B cell (primary cell): ENCODE data around the gene THYN1. TPM values are rescaled to one million over a fixed set of nuclear protein-coding genes. Genes with fewer than 3 reads are reported as not detected.

ENCODE experiments used
- ATAC-seq: fragments of 200-7000 bp; cut with Tn5 transposase; one replicate; pipeline ENCODE4 v1.10.0; 2021; ENCODE audit warnings: low read depth, mild to moderate bottlenecking, moderate number of reproducible peaks, moderate library complexity
- CTCF ChIA-PET: fragments of 350-600 bp; sonication (Branson Sonifier 250); formaldehyde crosslinking; loops from one replicate; lab custom pipeline; 2021; ENCODE audit warnings: antibody characterized with exemption, inconsistent platforms; lab: Charles Lee
- POLR2A ChIA-PET: fragments of 350-600 bp; sonication (Branson Sonifier 250); formaldehyde crosslinking; loops from one replicate; lab custom pipeline; 2021; ENCODE audit warnings: antibody characterized with exemption; lab: Charles Lee
- DNase-seq: peaks from one replicate; pipeline ENCODE4 v3.0.0; 2013
- H2AFZ ChIP-seq: 2 replicates; pipeline ENCODE4 v1.6.1; 2012; ENCODE audit warnings: mild to moderate bottlenecking, low read depth, low read length; ENCODE audit not compliant: insufficient read depth, poor library complexity, severe bottlenecking
- H3K27ac ChIP-seq, 2 donors: 1 replicate in 1 of 2; 2 replicates in 1 of 2; pipeline ENCODE4 v1.5.1; 2012 to 2013; ENCODE audit warnings: low read length in 2 of 2, mild to moderate bottlenecking in 2 of 2, moderate library complexity in 1 of 2
- H3K27me3 ChIP-seq, 4 experiments: fragments of 200-600 bp in 1 of 4; sonication (generic) in 1 of 4; replicated peaks in 1 of 4; 1 replicate in 2 of 4; 2 replicates in 2 of 4; pipeline versions ENCODE4 v1.6.1 to v1.7.0; 2013 to 2016; ENCODE audit warnings: low read length in 3 of 4, mild to moderate bottlenecking in 2 of 4, mixed read lengths in 1 of 4, moderate library complexity in 1 of 4; ENCODE audit not compliant: insufficient read depth in 4 of 4, control insufficient read depth in 3 of 4; ENCODE audit errors: control extremely low read depth in 1 of 4
- H3K36me3 ChIP-seq, 2 experiments: replicated peaks in 1 of 2; 1 replicate in 1 of 2; 2 replicates in 1 of 2; pipeline versions ENCODE4 v1.6.1 to v1.7.1; 2013; ENCODE audit warnings: low read length in 1 of 2; ENCODE audit not compliant: insufficient read depth in 2 of 2, control insufficient read depth in 1 of 2; ENCODE audit errors: control extremely low read depth in 1 of 2, extremely low read depth in 1 of 2
- H3K4me1 ChIP-seq, 2 donors: fragments of 200-600 bp in 1 of 2; sonication (generic) in 1 of 2; 1 replicate in 1 of 2; 2 replicates in 1 of 2; pipeline versions ENCODE4 v1.5.1 to v1.6.1; 2013 to 2017; ENCODE audit warnings: low read length in 2 of 2; ENCODE audit not compliant: control insufficient read depth in 2 of 2, insufficient read depth in 2 of 2
- H3K4me2 ChIP-seq: replicated peaks from 2 replicates; pipeline ENCODE3; 2012; ENCODE audit warnings: mild to moderate bottlenecking, low read depth, low read length; ENCODE audit not compliant: poor library complexity, severe bottlenecking
- H3K4me3 ChIP-seq, 5 experiments: fragments of 200-600 bp in 1 of 5; sonication (generic) in 1 of 5; 1 replicate in 3 of 5; 2 replicates in 2 of 5; pipeline versions ENCODE4 v1.5.1 to v1.7.0; 2011 to 2016; ENCODE audit warnings: low read length in 4 of 5, mild to moderate bottlenecking in 4 of 5, low read depth in 2 of 5, control low read depth in 1 of 5, moderate library complexity in 1 of 5; ENCODE audit not compliant: insufficient read depth in 1 of 5; ENCODE audit errors: control extremely low read depth in 1 of 5, extremely low read depth in 1 of 5
- H3K79me2 ChIP-seq: fragments of 200-600 bp; sonication (generic); one replicate; pipeline ENCODE4 v1.6.0; 2016; ENCODE audit warnings: low read length; ENCODE audit not compliant: control insufficient read depth, insufficient read depth
- H3K9ac ChIP-seq: fragments of 200-600 bp; sonication (generic); 2 replicates; pipeline ENCODE4 v1.6.1; 2017; ENCODE audit warnings: mild to moderate bottlenecking, low read length, moderate library complexity
- H3K9me3 ChIP-seq, 3 donors: one replicate each; pipeline versions ENCODE4 v1.6.1 to v1.7.1; 2013; ENCODE audit warnings: low read length in 2 of 3; ENCODE audit not compliant: control insufficient read depth in 2 of 3, insufficient read depth in 1 of 3; ENCODE audit errors: control extremely low read depth in 1 of 3
- H4K20me1 ChIP-seq: 2 replicates; pipeline ENCODE4 v1.6.0; 2012; ENCODE audit warnings: mild to moderate bottlenecking, low read length; ENCODE audit not compliant: insufficient read depth, control insufficient read depth, poor library complexity, severe bottlenecking
- H3K27ac Mint-ChIP-seq: one replicate; pipeline ENCODE4 v1.8.0; 2021; ENCODE audit warnings: mixed read lengths
- H3K27me3 Mint-ChIP-seq: one replicate; pipeline ENCODE4 v1.8.0; 2021; ENCODE audit warnings: mixed read lengths
- H3K4me1 Mint-ChIP-seq: one replicate; pipeline ENCODE4 v1.8.0; 2021; ENCODE audit warnings: mixed read lengths
- H3K4me3 Mint-ChIP-seq: one replicate; pipeline ENCODE4 v1.8.0; 2021; ENCODE audit warnings: mixed read lengths
- H3K9me3 Mint-ChIP-seq: one replicate; pipeline ENCODE4 v1.8.0; 2022; ENCODE audit warnings: mixed read lengths; ENCODE audit not compliant: insufficient read depth
- EZH2 ChIP-seq: IDR thresholded peaks from 2 replicates; pipeline ENCODE4 v1.6.1; 2012; ENCODE audit warnings: borderline replicate concordance, low read depth, mild to moderate bottlenecking, moderate library complexity, low read length; ENCODE audit not compliant: insufficient read depth, poor library complexity, severe bottlenecking
- WGBS: methylation state at CpG from one replicate; pipeline ENCODE4 v1.1.5; 2013; ENCODE audit warnings: missing lambda C conversion rate; ENCODE audit not compliant: insufficient coverage; 5-methylcytosine and 5-hydroxymethylcytosine counted together
- intact Hi-C: fragments of 100-400 bp; cut with micrococcal nuclease; formaldehyde crosslinking; loops from one replicate; pipeline ENCODE4 v1.10.0; 2022
- polyA plus RNA-seq: library from polyadenylated mRNA; depleted of rRNA; stranded (reverse); fragments of >200 nt; gene quantifications from 2 replicates; pipeline ENCODE4 v1.2.3, GENCODE V29; 2012
- total RNA-seq, 2 donors: library from RNA; stranded (reverse); fragments of 120-200 nt in 1 of 2; gene quantifications; 1 replicate in 1 of 2; 2 replicates in 1 of 2; pipeline versions ENCODE4 v1.2.3 to v1.2.4, GENCODE V29; 2013 to 2022
- TF ChIP-seq, protein P1 (sequence below): fragments of 200-600 bp; IDR thresholded peaks from one replicate; pipeline ENCODE4 v1.8.0; 2022; ENCODE audit warnings: antibody characterized with exemption, mild to moderate bottlenecking

The THYN1 gene
- total and polyA plus RNA-seq, 2 donors (not counting 1 experiment from before 2014, with no cell fraction given) = 36.3 to 38.4 TPM

DNA sequence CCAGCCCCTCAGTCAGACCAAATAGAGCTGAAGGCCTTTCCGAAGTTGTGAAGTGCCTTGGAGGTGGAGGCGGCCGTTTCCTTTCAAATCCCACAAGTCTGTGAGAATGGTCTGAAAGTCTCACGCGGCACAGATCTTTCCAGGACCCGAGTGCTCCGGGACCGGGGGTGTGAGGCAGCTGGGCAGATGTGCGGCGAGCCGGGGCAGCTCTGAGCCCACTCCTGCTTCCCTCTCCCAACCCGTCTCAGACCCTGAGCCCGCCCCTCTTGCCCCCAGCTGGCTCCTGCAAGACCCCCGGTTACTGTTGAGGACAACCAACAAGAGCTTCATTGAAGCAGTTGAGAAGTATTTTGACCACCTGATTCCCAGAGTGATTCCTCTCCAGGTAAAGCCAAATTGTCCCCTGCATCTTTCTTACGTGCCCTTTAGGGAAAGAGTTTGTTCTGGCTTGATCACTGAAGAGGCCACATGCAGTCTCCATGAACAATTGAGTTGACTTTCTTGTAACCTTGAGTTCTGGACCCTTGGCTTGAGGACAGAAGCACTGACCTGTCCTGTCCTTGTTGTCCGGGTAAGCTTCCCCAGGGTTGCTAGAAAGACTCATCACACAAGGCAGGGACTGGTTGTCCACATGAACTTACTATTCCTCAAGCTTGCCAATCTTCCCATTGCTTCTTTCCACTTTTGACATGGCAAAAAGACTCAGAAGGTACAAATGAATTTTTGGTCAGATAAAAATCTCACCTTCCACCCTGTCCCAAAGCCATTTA, 30.5 kb upstream of the THYN1 start:
- 89% methylated on average over 16 of the region's 16 CpGs for WGBS
- ChIA-PET CTCF (no interaction called here), POLR2A (no interaction called here)
- no peaks in the 10 kb centered on the region for H3K79me2 ChIP-seq
- Mint-ChIP-seq H3K27me3 (peaks cover 42% of the 10 kb centered on the region), H3K4me3 (no peak overlapping the region), H3K9me3 (peaks cover 4% of the 10 kb centered on the region), H3K27ac (no peak overlapping the region), H3K4me1 (no peaks in the 10 kb centered on the region)
- no peaks in the 10 kb centered on the region for H3K4me1 ChIP-seq
- H3K27ac ChIP-seq = no peak overlapping the region
- peaks cover 0 to 1% (median 0%) of the 10 kb centered on the region in 3 donors for H3K9me3 ChIP-seq
- no peak overlapping the region for H3K4me3 ChIP-seq
- no peak for DNase-seq
- no peak for TF ChIP-seq EZH2
- TF ChIP-seq, protein P1, sequence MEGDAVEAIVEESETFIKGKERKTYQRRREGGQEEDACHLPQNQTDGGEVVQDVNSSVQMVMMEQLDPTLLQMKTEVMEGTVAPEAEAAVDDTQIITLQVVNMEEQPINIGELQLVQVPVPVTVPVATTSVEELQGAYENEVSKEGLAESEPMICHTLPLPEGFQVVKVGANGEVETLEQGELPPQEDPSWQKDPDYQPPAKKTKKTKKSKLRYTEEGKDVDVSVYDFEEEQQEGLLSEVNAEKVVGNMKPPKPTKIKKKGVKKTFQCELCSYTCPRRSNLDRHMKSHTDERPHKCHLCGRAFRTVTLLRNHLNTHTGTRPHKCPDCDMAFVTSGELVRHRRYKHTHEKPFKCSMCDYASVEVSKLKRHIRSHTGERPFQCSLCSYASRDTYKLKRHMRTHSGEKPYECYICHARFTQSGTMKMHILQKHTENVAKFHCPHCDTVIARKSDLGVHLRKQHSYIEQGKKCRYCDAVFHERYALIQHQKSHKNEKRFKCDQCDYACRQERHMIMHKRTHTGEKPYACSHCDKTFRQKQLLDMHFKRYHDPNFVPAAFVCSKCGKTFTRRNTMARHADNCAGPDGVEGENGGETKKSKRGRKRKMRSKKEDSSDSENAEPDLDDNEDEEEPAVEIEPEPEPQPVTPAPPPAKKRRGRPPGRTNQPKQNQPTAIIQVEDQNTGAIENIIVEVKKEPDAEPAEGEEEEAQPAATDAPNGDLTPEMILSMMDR = no peak
- peaks cover 0 to 11% (median 2%) of the 10 kb centered on the region in 4 experiments for H3K27me3 ChIP-seq
- no peaks in the 10 kb centered on the region for H4K20me1 ChIP-seq
- H3K36me3 ChIP-seq = no peaks in the 10 kb centered on the region
- intact Hi-C loops = no loop called here
- H2AFZ ChIP-seq = no peak overlapping the region
- no peak overlapping the region for H3K4me2 ChIP-seq
- no peak for ATAC-seq
- H3K9ac ChIP-seq = no peak overlapping the region
